GM12875 (cell line): ENCODE results near the gene DCDC2C.
A peak's percentile ranks its signal among the peaks of the same experiment; 100 is the strongest.

Experiments
- H3K4me3 ChIP-seq: one replicate; pipeline ENCODE4 v1.5.1; 2011; ENCODE audit warnings: low read depth, low read length, control low read depth
- TF ChIP-seq, protein P1 (sequence below): IDR thresholded peaks from 2 replicates; pipeline ENCODE4 v1.5.1; 2011; ENCODE audit warnings: low read depth, mild to moderate bottlenecking, control low read depth, inconsistent platforms, low read length, moderate library complexity, borderline replicate concordance; ENCODE audit not compliant: insufficient read depth

DCDC2C gene

DNA sequence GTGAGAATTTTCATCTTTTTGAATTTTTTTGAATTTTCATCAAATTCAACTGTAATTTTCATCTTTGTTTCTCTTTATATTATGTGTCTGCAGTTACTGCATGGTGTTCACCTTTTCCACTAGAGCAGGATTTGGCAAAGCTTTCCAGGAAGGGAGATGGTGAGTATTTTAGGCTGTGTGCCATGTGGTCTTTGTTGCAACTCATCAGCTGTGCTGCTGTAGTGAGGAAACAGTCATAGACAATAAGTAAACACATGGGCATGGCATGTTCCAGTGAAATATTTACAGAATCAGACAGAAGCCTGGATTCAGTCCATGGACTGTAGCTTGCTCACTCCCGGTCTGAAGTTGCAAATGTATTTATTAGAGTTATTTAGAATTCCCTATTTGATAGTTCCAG lies 120.4 kb downstream of the DCDC2C start:
- TF ChIP-seq, protein P1, sequence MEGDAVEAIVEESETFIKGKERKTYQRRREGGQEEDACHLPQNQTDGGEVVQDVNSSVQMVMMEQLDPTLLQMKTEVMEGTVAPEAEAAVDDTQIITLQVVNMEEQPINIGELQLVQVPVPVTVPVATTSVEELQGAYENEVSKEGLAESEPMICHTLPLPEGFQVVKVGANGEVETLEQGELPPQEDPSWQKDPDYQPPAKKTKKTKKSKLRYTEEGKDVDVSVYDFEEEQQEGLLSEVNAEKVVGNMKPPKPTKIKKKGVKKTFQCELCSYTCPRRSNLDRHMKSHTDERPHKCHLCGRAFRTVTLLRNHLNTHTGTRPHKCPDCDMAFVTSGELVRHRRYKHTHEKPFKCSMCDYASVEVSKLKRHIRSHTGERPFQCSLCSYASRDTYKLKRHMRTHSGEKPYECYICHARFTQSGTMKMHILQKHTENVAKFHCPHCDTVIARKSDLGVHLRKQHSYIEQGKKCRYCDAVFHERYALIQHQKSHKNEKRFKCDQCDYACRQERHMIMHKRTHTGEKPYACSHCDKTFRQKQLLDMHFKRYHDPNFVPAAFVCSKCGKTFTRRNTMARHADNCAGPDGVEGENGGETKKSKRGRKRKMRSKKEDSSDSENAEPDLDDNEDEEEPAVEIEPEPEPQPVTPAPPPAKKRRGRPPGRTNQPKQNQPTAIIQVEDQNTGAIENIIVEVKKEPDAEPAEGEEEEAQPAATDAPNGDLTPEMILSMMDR, result no peak
- no peak overlapping the region for H3K4me3 ChIP-seq

DNA sequence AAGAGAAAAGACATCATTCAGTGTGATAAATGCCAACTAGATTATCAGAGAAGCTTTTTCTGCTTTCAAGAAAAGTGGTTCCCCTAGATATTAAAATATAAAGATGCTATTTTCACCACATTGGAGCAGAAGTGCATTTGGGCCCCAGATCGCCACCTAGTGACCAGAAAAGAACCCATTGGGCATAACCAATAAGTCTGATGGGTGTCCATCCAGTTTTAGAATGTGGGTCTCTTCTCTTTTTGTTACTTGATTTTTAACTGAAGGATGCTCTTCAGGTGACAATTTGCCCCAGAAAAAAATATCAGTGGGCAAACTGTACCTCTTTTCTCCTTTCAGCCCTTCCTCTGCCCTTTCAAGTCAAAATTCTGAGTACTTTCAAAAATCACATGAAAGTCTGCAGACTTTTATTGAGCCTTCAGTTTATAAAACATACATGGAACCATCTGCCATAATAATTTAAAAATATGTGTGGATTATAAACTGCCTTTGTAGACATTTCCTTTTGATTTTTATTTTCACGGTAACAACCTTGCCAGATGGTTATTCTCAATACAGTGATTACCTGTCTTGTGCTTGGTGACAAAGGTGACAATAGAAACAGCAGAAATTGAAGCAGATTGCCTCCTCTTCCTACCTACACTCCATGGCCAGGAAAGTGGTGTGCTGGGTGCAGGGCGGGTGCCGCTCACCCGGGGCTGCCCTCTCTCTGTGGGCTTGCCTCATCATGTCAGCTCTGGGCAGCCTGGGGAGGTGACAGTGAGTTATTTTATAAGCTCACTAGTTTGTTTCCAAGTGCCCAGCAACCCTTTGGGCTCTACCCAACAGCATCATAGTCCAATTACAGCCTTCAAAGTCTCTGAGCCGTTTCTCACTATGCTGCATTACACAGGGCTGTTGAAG lies 124.5 kb downstream of the DCDC2C start:
- no peak overlapping the region for H3K4me3 ChIP-seq
- TF ChIP-seq, protein P1, result peak; percentile 75; the same call in 1 of the 2 replicates

DNA sequence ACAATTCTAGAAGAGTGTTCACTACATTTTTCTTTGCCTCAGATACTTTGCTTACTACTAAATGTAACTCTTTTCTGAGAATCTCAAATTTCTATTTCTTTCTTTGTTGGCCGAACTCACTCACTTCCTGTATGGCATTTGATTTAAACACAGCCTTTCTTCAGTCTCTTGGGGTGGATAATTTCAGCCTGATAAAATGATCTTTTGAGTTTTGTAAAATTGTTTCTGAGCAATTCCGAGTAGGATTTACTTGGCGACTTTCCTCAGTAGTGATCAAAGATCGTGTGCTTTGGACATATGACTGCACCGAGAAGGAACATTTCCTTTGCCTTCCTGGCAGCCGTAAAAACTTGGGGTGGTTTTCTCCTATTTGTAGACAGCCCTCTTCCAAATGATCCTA lies 127.4 kb downstream of the DCDC2C start:
- no peak overlapping the region for H3K4me3 ChIP-seq
- TF ChIP-seq, protein P1, result no peak

DNA sequence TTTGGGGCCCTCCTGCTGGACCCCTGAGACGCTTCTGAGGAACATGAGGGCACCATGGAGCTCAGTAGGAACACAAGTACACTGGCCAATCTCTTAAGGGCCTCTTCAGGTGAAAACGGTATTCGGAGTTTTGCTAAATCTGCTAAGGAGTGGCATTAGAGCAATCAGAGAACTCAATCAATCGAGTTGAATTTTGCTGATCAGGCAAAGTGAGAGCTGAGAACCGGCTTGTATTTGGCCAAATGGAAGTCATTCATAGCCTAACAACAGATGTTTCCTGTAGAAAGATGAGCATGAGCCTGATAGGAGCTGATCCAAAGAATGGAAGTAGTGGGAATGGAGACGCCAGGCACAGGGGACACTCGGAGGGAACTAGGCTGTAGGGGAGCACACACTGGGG lies 133.7 kb downstream of the DCDC2C start:
- no peak overlapping the region for H3K4me3 ChIP-seq
- TF ChIP-seq, protein P1, result no peak

DNA sequence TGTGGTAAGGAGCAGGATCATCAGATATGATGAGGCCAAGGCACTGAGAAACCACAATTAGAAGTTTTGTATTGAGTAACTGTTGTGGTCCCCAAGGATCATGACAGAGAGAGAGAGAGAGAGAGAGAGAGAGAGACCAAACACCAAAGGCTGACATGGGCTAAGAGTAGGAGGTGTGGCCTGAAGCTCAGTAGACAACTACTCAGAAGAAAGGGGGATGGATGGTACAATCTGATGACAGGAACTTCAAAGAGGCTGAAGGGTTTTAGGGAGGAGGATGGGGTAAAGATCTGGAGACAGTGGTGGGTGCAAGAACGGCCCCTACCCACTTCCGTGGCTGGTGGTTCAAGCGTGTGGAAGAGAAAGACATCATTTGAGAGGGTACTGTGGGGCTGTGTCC lies 135.0 kb downstream of the DCDC2C start:
- TF ChIP-seq, protein P1, result no peak
- H3K4me3 ChIP-seq, result no peak overlapping the region

DNA sequence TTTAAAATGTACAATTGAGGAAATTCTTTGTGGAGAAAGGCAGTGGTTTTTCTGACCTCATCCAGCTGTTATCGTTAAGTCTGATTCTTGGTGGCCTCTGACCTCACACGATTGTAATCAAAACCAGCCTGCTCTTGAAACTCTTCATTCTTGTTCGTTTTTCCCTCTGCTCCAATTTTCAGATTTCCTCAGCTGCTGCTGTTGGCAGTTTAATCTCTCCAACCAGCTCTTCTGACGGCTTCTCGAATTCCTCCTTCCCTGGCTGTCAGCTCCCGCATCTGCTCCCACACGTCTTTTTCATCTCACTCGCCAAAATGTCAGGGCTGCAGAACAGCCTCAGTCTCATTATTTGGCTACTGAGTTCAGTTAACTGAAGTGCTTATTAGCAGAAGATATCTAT lies 136.1 kb downstream of the DCDC2C start:
- TF ChIP-seq, protein P1, result no peak
- H3K4me3 ChIP-seq, result no peak overlapping the region

DNA sequence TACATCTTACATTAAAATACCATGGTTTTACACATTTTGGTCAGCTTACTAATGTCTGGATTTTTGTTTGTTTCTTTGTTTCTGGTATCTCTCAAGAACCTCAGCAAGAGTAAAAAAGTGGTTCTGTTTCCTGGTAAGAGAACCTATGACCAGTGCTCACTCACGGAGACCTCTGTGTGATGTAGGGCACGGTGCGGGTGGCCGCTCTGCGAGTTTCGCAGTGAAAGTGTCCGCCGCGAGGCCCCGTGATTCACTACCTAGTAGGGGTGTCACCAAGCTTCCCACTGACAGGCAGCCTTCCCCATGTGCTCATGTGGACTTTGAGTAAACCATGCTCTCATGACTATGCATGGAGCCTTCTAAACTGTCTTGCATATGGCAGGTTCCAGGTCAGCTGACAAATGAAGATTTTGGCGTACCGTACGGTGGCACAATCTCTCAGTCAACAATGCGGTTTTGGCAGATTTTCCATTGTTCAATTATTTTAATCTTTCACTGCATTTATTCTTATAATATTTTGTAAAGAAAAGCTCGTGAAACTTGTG lies 137.3 kb downstream of the DCDC2C start:
- no peak overlapping the region for H3K4me3 ChIP-seq
- TF ChIP-seq, protein P1, result no peak
